Stromal cell of bone marrow (primary cell): ENCODE measurements around the gene PPM1M.
A peak's percentile ranks its signal among the peaks of the same experiment; 100 is the strongest.

Source experiments
- DNase-seq: peaks from one replicate; pipeline ENCODE4 v3.0.0-alpha.2; 2012; ENCODE audit warnings: low read depth

Gene PPM1M, protein sequence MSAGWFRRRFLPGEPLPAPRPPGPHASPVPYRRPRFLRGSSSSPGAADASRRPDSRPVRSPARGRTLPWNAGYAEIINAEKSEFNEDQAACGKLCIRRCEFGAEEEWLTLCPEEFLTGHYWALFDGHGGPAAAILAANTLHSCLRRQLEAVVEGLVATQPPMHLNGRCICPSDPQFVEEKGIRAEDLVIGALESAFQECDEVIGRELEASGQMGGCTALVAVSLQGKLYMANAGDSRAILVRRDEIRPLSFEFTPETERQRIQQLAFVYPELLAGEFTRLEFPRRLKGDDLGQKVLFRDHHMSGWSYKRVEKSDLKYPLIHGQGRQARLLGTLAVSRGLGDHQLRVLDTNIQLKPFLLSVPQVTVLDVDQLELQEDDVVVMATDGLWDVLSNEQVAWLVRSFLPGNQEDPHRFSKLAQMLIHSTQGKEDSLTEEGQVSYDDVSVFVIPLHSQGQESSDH

DNA sequence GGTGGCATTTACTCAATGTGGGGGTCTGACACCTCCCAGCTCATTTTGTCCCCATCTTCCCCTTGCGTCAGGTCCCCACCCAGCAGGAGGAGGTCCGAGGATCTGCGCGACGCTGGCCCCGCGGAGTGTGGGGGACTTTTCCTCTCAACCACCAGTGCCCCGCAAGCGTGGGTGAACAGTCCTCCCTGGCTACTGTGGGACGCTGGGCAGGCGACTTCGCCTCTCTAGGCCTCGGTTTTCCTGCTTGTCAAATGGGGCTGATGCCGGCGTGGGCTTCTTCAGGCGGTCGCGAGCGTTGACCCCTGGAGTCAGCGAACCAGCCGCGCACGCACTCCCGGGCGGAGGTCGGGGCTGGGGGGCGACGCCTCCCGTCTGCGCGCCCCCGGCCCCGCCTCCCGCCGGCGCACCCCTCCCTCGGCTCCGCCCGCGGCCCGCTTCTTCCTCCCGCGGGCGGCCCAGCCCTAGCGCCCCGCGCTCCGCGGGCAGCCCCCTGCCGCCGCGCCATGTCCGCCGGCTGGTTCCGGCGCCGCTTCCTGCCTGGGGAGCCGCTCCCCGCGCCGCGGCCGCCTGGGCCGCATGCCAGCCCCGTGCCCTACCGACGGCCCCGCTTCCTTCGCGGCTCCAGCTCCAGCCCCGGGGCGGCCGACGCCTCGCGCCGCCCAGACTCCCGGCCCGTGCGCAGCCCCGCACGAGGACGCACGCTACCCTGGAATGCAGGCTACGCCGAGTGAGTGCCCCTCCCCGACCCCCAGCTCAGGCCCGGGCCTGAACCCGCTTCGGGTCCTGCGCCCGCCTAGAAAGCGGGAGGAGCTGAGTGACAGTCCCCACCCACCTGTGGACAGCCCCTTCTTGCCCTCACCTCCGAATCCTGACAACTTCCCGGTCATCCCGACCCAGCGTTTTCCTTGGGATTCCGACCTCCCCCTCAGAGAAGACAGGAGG lies at the start of gene PPM1M:
Gene PPM1M, plus strand, starts transcription at position 438 of the 942 bp plus-strand sequence. Its CDS starts 66 bp downstream, at position 504.
- no peak for DNase-seq

DNA sequence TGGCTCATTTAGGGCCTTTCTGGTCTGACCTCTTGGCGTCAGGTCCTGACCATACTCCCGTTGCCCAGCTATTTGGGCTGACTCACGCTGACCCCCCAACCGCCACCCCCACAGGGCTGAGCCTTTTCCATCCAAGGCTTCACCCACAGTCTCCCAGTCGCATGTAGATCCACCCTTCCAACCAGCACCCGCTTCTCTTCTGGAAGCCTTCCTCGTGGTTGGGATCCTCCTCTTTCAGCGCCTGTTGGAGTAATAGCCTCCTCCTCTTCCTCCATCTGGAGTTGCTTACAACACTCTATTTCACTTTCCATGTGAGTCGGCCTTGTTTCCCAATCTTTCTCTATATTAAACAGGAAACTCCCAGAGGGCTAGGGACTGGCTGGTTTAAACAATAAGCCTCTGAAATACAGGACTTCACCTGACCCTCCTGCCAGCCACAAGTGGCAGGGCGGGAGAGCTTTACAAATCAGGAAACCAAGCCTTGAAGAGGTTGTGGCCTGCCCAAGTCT lies 49.7 kb upstream of the PPM1M start:
- peak; percentile 69 for DNase-seq

DNA sequence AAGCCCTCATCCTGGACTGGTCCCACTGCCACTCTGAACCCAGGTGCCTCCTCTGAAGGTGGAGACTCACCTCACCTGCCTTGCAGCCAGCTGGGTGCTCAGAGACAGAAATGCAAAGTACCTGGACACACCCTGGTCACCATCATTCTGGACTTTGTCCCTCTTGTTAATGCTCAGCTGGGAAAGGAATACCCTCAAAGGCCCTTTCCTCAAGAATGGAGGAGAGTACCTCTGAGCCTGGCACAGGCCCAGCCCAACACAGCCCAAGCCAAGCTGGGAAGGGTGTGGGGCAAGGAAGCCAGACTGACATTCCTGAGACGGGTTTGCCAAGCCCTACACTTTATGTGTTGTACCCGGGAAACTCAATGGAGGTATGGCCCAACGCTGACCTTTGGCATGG lies 48.6 kb upstream of the PPM1M start:
- no peak for DNase-seq

DNA sequence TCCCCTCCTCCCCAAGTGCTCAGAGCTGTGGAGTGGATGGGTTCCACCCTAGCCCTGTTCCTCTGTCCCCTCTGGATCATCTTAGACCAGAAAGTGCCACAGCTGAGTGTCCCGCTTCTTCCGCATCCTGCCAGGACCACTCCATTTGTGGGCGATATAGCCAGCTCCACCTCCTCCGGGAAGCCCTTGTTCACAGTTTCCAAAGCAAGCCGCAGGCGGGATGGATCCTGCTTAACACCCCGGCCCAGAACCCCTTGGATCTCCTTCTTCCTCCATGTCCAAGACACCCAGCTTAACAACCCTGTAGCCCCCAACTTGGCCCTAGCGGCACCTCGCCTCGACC lies 48.1 kb upstream of the PPM1M start:
- no peak for DNase-seq

DNA sequence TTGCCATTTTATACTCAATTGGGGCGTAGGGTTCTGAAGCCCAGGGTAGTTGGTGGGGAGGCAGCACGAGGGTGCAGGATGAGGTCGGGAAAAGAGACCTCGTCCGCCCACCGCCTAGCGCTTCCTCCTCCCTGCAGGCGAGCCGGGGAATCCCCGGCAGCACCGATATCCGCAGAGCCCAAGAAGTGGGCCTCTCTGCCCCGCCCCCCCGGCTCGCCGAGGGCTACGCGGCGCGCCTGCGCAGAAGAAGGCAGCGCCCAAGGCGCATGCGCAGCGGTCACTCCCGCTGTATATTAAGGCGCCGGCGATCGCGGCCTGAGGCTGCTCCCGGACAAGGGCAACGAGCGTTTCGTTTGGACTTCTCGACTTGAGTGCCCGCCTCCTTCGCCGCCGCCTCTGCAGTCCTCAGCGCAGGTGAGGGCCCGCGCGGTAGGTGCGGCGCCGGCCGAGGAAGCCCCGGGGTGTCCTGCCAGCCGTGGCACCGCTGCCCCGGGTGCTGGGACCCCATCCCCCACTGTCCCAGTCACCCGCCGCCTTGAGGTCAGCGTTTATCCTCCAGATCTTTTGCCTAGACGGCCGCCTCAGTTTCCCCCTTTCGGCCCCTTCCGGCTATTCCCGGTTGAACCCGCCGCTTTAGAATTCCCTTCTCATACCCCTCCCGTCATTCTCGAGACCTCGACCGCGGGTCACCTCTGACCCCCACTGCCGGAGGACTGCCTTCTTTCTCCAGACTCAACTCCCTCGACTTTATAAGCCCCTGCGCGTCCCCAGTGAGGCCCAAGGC lies 47.5 kb upstream of the PPM1M start, which contains the start of gene ALAS1:
Gene ALAS1, plus strand, starts transcription at position 319 of the 784 bp plus-strand sequence. CDS start 1,082 bp downstream, outside the sequence.
- DNase-seq = peak; percentile 65

DNA sequence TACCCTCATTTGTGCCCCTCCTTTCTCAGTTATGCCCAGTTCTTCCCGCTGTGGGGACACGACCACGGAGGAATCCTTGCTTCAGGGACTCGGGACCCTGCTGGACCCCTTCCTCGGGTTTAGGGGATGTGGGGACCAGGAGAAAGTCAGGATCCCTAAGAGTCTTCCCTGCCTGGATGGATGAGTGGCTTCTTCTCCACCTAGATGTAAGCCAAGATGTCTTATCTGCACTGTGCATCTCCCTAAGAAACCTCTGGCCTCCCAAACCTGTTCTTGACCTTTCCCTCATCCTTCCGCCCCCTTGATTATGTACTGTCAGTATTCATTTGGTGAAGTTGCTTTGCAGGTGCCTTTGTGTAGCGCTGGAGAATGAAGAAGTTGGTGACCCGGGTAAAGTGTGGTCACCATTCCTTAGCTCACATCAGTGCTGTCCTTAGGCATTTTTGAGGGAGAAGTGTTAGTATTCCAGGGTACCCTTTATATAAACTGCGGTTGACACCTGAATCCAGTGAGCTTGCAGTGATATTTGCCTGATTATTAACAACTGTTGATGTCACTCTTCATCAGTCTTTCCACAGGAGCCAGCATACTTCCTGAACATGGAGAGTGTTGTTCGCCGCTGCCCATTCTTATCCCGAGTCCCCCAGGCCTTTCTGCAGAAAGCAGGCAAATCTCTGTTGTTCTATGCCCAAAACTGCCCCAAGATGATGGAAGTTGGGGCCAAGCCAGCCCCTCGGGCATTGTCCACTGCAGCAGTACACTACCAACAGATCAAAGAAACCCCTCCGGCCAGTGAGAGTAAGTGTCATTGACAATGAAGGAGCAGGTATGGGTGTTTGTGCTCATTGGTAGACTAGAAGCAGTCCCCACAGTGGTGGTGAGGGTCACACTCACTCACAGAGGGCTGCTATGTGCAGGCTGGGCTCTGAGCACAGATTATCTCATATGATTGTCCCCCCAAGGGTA lies 46.6 kb upstream of the PPM1M start:
- no peak for DNase-seq

DNA sequence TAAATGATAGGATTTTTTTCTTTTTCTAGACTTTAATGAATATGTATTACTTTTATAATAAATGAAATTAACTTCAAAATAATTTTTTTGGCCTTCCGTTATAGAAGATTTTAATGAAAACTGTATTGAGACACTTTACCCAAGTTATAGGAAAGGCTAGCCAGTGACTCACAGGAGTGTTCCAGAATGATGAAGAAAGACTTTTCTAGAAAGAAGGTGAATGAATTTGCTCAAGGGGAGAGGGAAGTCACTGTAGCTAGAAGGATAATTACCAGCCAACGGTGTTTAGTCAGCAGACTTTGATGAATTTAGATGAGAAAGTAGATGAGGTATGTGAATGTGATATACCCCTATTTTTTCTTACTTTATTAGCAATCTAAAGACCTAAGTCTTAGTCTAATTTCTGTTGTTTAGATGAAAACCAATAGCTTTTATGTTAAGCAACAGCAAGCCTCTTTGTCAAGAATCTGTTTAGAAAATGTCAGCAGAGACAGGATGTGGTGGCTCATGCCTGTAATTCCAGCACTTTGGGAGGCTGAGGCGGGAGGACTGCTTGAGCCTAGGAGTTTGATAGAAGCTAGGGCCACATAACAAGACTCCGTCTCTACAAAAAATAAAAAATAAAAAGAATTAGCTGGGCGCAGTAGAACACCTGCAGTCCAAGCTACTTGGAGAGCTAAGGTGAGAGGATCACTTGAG lies 44.4 kb upstream of the PPM1M start:
- no peak for DNase-seq

DNA sequence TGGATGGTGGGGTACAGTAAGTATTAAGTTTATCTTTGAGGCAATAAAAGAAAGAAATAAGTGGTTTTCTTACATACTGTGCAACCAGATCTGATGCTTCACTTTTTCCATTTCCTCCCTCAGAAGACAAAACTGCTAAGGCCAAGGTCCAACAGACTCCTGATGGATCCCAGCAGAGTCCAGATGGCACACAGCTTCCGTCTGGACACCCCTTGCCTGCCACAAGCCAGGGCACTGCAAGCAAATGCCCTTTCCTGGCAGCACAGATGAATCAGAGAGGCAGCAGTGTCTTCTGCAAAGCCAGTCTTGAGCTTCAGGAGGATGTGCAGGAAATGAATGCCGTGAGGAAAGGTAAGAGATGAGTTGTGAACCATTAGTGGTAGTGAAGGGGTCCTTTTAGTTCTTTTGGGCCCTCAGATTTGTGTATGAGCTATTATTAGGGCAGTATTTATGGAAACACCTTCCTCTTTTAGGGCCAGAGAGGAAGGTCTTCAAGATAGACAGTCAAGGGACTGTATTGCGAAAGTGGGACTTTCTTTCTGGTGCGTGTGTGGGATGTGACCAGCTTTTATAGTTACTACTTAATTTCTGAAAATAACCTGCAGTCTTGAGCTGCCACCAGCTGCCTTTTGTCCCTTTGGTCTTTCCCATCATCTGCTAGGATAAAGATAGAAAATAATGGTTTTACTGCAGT lies 43.0 kb upstream of the PPM1M start:
- DNase-seq = no peak

DNA sequence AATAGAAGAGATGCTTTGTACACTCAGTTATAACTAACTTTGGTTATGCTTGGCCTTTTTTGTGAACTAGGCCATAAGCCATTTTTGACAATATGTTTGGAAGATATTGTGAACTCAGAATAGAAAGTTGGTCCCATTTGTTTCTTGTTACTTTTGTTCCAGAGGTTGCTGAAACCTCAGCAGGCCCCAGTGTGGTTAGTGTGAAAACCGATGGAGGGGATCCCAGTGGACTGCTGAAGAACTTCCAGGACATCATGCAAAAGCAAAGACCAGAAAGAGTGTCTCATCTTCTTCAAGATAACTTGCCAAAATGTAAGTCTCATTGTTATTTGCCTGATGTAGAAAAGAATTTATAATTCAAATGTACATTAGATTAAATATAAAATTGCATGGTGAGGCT lies 41.9 kb upstream of the PPM1M start:
- no peak for DNase-seq

DNA sequence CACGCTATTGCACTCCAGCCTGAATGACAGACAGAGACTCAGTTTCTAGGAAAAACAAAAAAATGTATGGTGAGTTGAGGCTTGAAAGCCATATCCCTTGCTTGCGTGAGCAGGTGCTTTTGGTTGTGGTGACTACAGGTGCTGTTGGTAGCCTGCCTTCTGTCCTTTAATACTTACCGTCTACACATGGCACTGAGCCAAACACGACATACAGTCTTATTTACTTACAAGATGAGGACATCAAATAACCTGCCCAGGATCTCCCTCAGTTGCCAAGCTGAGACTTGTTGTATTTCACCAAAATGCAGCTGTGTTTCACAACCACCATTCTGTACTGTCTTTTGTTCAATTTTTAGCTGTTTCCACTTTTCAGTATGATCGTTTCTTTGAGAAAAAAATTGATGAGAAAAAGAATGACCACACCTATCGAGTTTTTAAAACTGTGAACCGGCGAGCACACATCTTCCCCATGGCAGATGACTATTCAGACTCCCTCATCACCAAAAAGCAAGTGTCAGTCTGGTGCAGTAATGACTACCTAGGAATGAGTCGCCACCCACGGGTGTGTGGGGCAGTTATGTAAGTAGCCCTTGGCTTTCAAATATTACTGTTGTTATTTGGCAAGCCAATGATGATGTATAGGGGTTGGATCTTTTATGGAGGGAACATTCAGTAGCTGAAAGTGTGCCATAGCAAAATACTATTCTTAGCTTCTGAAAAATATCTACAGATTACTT lies 41.1 kb upstream of the PPM1M start:
- DNase-seq = no peak

DNA sequence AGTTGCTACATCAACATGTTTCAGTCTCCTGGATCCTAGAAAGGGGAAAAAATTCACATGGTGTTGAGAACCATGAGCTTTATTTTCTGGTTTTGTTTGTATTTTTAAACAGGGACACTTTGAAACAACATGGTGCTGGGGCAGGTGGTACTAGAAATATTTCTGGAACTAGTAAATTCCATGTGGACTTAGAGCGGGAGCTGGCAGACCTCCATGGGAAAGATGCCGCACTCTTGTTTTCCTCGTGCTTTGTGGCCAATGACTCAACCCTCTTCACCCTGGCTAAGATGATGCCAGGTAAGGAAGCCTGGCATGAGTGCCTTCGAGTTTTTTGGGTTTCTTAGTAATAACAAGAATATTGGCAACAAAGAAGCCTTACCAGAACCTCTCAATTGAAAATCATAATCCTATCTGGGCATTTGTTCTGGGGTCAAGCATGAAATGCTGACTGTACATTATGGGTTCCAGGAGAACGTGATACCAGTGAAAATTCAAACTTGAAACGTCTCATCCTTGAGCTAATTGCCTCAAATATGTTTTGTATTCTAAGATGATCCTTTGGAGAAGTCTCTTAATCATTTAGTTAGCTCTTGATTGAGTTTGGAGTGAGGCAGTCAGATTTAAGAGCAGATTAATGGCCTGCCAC lies 39.7 kb upstream of the PPM1M start:
- DNase-seq = no peak

DNA sequence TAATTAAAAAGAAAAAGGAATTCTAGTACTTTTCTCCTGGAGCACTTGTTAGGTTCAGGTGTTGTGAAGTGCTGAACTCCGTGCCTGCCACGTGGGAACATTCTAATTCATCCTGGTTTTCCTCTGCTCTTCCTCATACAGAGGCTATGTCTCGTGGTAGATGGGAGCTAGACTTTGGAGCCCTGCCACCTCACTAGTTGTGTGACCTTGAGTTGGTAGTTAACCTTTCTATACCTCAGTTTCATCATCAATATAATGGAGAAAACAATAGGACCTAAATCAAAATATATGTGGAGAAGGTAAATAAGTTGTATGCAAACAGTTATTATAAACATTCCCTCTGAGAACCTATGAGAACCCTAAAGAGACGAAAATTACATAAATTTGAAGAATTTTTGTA lies 37.0 kb upstream of the PPM1M start:
- DNase-seq = no peak

DNA sequence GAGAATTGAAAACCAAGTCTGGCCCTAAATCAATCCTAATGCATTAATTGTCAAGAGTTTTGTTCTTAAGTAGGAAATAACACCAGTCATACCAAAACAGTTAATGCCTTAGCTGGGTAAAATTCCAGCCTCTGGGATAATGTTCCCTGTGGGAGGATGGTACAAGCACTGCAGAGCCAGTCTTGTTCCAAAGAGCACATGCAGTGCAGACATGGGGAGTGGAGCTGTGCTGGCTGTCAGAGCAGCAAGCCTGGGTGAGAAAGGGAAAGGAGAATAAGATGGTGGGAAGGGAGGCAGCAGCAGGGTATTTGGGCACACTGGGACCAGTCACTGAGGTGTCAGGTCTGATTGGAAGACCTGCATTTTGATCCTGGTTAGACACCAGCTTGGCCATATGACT lies 35.5 kb upstream of the PPM1M start:
- no peak for DNase-seq

DNA sequence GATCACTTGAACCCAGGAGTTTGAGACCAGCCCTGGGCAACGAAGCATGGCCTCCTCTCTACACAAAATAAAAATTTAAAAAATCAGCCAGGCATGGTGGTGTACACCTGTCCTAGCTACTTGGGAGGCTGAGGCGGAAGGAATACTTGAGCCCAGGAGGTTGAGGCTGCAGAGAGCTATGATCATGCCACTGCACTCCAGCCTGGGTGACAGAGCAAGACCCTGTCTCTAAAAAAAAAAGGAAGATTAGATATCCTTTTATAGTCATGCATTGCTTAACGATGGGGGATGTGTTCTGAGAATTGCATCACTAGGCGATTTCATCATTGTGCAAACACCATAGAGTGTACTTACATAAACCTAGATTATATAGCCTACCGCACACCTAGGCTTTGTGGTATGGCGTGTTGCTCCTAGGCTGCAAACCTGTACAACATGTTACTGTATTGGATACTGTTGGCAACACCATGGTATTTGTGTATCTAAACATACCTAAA lies 35.0 kb upstream of the PPM1M start:
- DNase-seq = no peak

DNA sequence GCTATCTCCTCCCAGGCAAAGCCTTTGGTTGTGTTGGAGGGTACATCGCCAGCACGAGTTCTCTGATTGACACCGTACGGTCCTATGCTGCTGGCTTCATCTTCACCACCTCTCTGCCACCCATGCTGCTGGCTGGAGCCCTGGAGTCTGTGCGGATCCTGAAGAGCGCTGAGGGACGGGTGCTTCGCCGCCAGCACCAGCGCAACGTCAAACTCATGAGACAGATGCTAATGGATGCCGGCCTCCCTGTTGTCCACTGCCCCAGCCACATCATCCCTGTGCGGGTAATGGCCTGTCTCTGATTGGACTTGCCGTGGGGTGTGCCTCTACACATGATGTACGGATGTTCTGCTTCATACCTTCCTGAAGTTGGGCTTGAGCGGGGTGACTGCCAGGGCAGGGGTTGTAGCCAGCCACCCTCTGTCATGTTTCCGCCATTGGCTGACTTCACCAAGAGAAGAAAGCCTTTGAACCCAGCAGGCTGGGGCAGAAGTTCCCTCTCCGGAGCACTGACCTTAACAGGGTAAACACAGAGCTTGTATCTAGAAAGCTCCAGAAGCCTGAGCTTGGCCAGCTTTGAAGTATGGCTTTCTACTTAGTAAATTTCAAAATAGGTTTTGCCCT lies 34.2 kb upstream of the PPM1M start:
- DNase-seq = no peak

DNA sequence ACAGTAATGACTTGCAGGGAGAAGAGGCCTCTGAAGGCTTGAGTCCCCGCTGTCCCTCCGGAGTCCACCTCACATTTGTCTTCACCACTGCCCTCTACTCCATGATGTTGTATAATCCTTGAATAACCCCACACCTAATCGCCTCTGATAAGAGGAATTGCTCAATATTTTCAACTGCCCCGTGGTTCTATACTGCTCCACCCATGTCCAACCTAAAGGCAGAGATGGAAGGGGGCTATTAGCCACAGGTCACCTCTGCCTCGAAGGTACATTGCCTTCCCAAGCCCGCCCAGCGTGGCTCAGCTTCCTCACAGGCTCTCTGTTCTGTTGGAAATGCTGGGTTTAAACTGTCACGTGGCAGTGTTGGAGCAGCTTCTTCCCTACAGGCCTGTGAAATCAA lies 32.6 kb upstream of the PPM1M start:
- no peak for DNase-seq

DNA sequence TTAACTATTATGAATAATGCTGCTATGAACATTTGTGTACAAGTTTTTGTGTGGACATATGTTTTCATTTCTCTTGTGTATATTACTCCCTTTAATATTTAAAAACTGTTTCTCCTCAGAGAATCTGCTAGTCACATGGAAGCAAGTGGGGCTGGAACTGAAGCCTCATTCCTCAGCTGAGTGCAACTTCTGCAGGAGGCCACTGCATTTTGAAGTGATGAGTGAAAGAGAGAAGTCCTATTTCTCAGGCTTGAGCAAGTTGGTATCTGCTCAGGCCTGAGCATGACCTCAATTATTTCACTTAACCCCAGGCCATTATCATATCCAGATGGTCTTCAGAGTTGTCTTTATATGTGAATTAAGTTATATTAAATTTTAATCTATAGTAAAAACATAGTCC lies 31.7 kb upstream of the PPM1M start:
- no peak for DNase-seq

DNA sequence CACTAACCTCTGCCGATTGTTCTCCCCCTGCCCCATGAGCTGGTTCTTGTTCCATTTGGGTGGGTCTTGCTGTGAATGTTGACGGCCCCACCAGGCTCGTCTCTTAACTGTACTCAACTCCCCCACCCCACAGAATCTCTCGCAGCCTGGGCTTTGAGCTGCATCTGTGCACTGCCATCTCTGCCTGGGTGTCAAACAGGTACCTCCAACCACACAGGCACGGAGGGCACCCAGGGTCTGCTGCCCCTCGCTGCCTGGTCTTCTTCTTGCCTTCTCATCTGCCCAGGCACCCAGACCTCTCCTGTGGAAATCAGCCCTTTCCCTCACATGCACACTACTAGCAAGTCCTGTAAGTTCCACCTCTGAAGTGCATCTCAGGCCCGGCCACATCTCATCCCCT lies 30.2 kb upstream of the PPM1M start:
- no peak for DNase-seq
